GM18520 (cell line): ENCODE results near the gene SLC17A7.

Experiments used
- ATAC-seq: cut with Tn5 transposase; IDR thresholded peaks from one replicate; pipeline ENCODE4 v1.9.1; 2021; ENCODE audit not compliant: unreplicated experiment

Gene SLC17A7

GRCh38 chr19:49428547-49429451 lies 12.5 kb downstream of the SLC17A7 start:
- no peak for ATAC-seq

- no peak for ATAC-seq
Observed at GRCh38 chr19:49427855-49428546, 13.3 kb downstream of the SLC17A7 start.

- no peak for ATAC-seq
Observed at GRCh38 chr19:49427339-49427738, 14.0 kb downstream of the SLC17A7 start.

GRCh38 chr19:49425922-49426592 lies 15.3 kb downstream of the SLC17A7 start:
- no peak for ATAC-seq

GRCh38 chr19:49425178-49425577 lies 16.1 kb downstream of the SLC17A7 start, which contains the start of gene GFY:
TSS of gene GFY (plus strand) at chr19:49425388. CDS start at chr19:49426431, 1,043 bp downstream.
- no peak for ATAC-seq

GRCh38 chr19:49423985-49424303 lies 17.4 kb downstream of the SLC17A7 start:
- no peak for ATAC-seq

- no peak for ATAC-seq
Observed at GRCh38 chr19:49423071-49423984, 18.0 kb downstream of the SLC17A7 start, which contains the start of gene PTH2. TSS of gene PTH2 (minus strand) at chr19:49423441. CDS start at chr19:49423339, 102 bp downstream.

- no peak for ATAC-seq
Observed at GRCh38 chr19:49422407-49423070, 18.8 kb downstream of the SLC17A7 start.

- ATAC-seq, result no peak
Observed at GRCh38 chr19:49421878-49422202, 19.5 kb downstream of the SLC17A7 start.

GRCh38 chr19:49421039-49421877 lies 20.1 kb downstream of the SLC17A7 start:
- ATAC-seq, result no peak

- ATAC-seq, result no peak
Observed at GRCh38 chr19:49420227-49420626, 21.1 kb downstream of the SLC17A7 start.

GRCh38 chr19:49419173-49419572 lies 22.2 kb downstream of the SLC17A7 start:
- ATAC-seq, result no peak

GRCh38 chr19:49418511-49418910 lies 22.8 kb downstream of the SLC17A7 start:
- ATAC-seq, result no peak

GRCh38 chr19:49417088-49417487 lies 24.2 kb downstream of the SLC17A7 start:
- no peak for ATAC-seq

- no peak for ATAC-seq
Observed at GRCh38 chr19:49415810-49416200, 25.5 kb downstream of the SLC17A7 start.

- no peak for ATAC-seq
Observed at GRCh38 chr19:49415102-49415809, 26.1 kb downstream of the SLC17A7 start.

- ATAC-seq, result no peak
Observed at GRCh38 chr19:49414256-49414655, 27.1 kb downstream of the SLC17A7 start.

GRCh38 chr19:49413348-49413747 lies 28.0 kb downstream of the SLC17A7 start:
- no peak for ATAC-seq
